Choroid plexus epithelial cell (primary cell): ENCODE results near the gene ZNF638.
A peak's percentile ranks its signal among the peaks of the same experiment; 100 is the strongest.
"Not testable (repeated sequence)": the region's sequence is repeated elsewhere in the genome, so short reads cannot be mapped to it uniquely, and the experiment has no call there.

ENCODE experiments used
- DNase-seq: peaks from one replicate; pipeline ENCODE4 v3.0.0-alpha.2; 2010; ENCODE audit warnings: low read depth
- H3K4me3 ChIP-seq: 2 replicates; pipeline ENCODE4 v1.5.1; 2011; ENCODE audit warnings: low read depth, mild to moderate bottlenecking, control low read depth, low read length, moderate library complexity
- TF ChIP-seq, protein P1 (sequence below): conservative IDR thresholded peaks from 2 replicates; pipeline ENCODE4 v1.5.1; 2011; ENCODE audit warnings: low read depth, mild to moderate bottlenecking, control low read depth, inconsistent platforms, low read length, moderate library complexity

ZNF638 gene

DNA sequence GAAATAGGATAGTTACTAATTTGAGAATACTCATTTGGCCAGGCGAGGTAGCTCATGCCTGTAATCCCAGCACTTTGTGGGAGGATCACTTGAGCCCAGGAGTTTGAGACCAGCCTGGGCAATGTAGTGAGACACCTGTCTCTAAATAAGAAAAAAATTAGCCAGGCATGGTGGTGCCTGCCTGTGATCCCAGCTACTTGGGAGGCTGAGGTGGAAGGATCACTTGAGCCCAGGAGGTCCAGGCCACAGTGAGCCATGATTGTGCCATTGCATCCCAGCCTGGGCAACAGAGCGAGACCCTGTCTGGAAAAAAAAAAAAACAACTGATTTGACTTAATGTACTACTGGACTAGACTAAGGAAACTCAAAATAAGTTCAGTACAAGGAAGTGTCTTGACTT lies 32.7 kb upstream of the ZNF638 start:
- no peak overlapping the region for H3K4me3 ChIP-seq
- TF ChIP-seq, protein P1, sequence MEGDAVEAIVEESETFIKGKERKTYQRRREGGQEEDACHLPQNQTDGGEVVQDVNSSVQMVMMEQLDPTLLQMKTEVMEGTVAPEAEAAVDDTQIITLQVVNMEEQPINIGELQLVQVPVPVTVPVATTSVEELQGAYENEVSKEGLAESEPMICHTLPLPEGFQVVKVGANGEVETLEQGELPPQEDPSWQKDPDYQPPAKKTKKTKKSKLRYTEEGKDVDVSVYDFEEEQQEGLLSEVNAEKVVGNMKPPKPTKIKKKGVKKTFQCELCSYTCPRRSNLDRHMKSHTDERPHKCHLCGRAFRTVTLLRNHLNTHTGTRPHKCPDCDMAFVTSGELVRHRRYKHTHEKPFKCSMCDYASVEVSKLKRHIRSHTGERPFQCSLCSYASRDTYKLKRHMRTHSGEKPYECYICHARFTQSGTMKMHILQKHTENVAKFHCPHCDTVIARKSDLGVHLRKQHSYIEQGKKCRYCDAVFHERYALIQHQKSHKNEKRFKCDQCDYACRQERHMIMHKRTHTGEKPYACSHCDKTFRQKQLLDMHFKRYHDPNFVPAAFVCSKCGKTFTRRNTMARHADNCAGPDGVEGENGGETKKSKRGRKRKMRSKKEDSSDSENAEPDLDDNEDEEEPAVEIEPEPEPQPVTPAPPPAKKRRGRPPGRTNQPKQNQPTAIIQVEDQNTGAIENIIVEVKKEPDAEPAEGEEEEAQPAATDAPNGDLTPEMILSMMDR, result no peak
- no peak for DNase-seq

DNA sequence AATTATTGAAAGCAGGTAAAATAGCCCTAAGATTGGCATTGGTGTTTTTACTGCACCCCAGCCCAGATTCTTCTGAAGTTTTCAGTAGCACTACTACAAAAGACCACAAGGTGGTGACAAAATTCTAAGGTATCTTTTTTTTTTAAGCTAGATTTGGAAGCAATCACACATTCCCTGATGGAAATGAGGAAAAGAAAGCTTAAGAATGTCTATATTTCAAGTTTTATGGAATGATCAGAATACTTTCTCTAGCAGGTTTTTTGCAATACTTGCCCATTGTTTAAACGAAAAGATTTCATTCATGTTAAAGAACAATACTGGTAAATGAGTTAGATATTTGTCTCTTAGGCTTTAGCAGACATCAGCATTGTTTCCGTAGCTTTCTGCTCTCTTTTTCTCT lies 32.1 kb upstream of the ZNF638 start:
- DNase-seq, result peak; percentile 66

DNA sequence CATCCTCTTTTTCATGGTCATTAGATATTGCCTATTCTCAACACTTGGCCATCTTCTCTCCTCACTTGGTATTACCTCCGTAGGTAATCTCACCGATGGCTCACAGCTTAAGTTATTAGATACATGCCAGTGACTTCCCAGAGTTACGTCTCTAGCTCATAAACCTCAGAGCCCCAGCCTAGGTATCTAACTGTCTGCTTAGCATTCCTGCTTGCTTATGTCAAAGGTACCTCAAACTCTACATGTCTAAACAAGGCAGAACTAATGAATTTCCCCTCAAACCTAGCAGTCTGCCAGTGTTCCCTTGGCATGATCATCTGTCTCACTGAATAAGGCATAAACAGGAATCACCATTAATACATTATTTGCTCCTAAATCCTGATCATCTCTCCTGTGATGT lies 27.7 kb upstream of the ZNF638 start:
- TF ChIP-seq, protein P1, result no peak
- DNase-seq, result no peak
- no peak overlapping the region for H3K4me3 ChIP-seq

More for the DNA sequence above, 32.1 kb upstream of the ZNF638 start:
- no peak overlapping the region for H3K4me3 ChIP-seq
- TF ChIP-seq, protein P1, result peak; percentile 64

DNA sequence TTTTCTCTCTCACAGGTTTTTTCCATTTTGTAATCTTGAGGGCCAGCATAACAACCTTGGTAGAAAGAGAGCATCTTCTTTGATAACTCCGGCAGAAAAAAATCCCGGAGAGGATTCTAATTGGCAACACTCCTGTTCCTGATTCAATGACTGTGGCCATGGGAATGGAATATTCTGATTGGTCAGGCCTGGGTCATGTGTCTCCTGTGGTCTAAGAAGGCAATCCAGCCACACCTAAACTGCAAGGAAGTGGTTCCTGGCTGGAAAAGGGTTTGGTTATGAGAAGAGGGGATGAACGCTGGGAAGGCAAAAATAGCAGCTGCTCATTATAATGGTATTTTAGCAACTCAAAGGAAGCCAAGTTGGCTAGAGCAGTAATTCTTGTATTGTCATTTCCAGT lies 24.8 kb upstream of the ZNF638 start:
- no peak for DNase-seq
- H3K4me3 ChIP-seq, result no peak overlapping the region
- TF ChIP-seq, protein P1, result no peak

DNA sequence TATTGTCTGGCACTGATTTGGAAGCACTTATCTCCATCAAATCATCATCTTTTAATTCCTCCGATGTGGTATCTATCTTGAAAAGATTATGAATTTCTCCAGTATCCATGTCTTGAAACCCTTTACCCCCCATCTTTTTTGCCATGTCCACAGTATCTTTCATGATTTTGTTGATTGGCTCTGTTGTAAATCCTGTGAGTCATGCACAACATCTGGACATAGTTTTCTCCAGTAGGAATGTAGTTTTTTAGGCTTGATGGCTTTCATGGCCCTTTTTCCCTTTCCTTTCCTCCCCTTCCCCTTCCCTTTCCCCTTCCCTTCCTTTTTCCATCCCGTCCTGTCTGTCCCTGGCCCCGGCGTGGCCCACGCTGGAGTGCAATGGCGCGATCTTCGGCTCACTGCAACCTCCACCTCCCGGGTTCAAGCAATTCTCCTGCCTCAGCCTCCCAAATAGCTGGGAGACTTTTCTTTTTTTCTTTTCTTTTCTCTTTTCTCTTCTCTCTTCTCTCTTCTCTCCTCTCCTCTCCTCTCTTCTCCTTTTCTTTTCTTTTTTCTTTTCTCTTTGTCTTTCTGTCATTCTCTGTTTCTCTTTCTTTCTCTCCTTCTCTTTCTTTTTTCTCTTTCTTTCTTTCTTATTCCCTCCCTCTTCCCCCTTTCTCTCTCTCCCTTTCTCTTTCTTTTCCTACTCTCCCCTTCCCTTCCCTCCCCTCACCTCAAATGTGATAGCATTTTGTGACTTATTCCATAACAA lies 18.4 kb upstream of the ZNF638 start:
- H3K4me3 ChIP-seq, result no peak overlapping the region
- TF ChIP-seq, protein P1, result no peak
- DNase-seq, result no peak

DNA sequence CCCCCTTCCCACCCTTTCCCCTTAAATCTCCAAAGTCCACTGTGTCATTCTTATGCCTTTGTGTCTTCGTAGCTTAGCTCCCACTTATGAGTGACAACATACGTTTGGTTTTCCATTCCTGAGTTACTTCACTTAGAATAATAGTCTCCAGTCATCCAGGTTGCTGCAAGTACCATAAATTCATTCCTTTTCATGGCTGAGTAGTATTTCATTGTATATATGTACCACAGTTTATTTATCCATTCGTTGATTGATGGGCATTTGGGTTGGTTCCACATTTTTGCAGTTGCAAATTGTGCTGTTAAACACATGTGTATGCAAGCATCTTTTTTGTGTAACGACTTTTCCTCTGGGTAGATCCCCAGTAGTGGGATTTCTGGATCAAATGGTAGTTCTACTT lies 14.5 kb upstream of the ZNF638 start:
- no peak for DNase-seq
- no peak overlapping the region for H3K4me3 ChIP-seq
- TF ChIP-seq, protein P1, result no peak

DNA sequence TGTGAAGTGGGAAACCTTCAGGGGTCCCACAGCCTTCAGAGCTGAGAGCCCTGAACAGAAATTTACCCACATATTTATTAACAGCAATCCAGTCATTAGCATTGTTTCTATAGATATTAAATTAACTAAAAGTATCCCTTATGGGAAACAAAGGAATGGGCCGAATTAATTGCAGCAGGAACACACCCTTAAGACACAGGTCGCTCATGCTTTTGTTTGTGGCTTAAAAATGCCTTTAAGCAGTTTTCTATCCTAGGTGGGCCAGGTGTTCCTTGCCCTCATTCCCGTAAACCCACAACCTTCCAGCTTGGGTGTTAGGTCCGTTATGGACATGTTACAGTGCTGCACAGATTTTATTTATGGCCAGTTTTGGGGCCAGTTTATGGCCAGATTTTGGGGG lies 13.7 kb upstream of the ZNF638 start:
- DNase-seq, H3K4me3 ChIP-seq: not testable (repeated sequence)
